ENCODE data around the gene CRYGA. TPM values are rescaled to one million over a fixed set of nuclear protein-coding genes. Genes with fewer than 3 reads are reported as not detected.

The CRYGA gene
- not detected in 2 replicates for total RNA-seq (2022)
- not detected for Bru-seq, nascent RNA
- BruChase-seq, experiment 1, labeled RNA remaining after a 6-hour chase = not detected
- not detected for BruChase-seq, experiment 2, labeled RNA remaining after a 2-hour chase
- long read RNA-seq = 0 reads

- intact Hi-C loops (cut with micrococcal nuclease; ENCODE audit: unreplicated experiment) = no loop called here
- Mint-ChIP-seq H3K27ac (ENCODE audit: unreplicated experiment) (no peak within 1 kb of the TSS), H3K27me3 (ENCODE audit: unreplicated experiment) (no peaks in the 10 kb centered on the region), H3K9me3 (ENCODE audit: low read depth, unreplicated experiment) (no peaks in the 10 kb centered on the region), H3K4me3 (ENCODE audit: low read depth, unreplicated experiment) (no peak within 1 kb of the TSS), H3K4me1 (ENCODE audit: low read depth, unreplicated experiment) (no peaks in the 10 kb centered on the region), H3K36me3 (ENCODE audit: insufficient read depth, unreplicated experiment) (no peaks in the 10 kb centered on the region)
- no TSS peak for BruUV-seq (replicated peaks)
- no peak for TF ChIP-seq CTCF (IDR thresholded peaks at IDR 0.05; ENCODE audit: unreplicated experiment)
- no peak for DNase-seq
- CTCF ChIA-PET = interaction anchor here (1.0 kb wide), 1 partner anchor 71 kb away, joined by 3 read pairs; no protein-coding TSS in a partner anchor
Observed at GRCh38 chr2:208163489-208163888, at the start of gene CRYGA. Gene CRYGA, minus strand, starts transcription at chr2:208163589. Its CDS starts 33 bp downstream, at chr2:208163556.

- no peak overlapping the region for H3K27ac Mint-ChIP-seq (ENCODE audit: unreplicated experiment)
- peaks cover 18% of the 10 kb centered on the region for H3K4me1 Mint-ChIP-seq (ENCODE audit: low read depth, unreplicated experiment)
- no TSS peak for BruUV-seq (replicated peaks)
- CTCF ChIA-PET = no interaction called here
- H3K36me3 Mint-ChIP-seq (ENCODE audit: insufficient read depth, unreplicated experiment) = no peaks in the 10 kb centered on the region
- intact Hi-C loops (cut with micrococcal nuclease; ENCODE audit: unreplicated experiment) = no loop called here
- TF ChIP-seq CTCF (IDR thresholded peaks at IDR 0.05; ENCODE audit: unreplicated experiment) = no peak
- DNase-seq = no peak
- no peaks in the 10 kb centered on the region for H3K9me3 Mint-ChIP-seq (ENCODE audit: low read depth, unreplicated experiment)
- H3K4me3 Mint-ChIP-seq (ENCODE audit: low read depth, unreplicated experiment) = no peak overlapping the region
- H3K27me3 Mint-ChIP-seq (ENCODE audit: unreplicated experiment) = no peaks in the 10 kb centered on the region
Observed at GRCh38 chr2:208210688-208211451, 47.5 kb upstream of the CRYGA start.

- DNase-seq = no peak
- no peak for TF ChIP-seq CTCF (IDR thresholded peaks at IDR 0.05; ENCODE audit: unreplicated experiment)
- no peaks in the 10 kb centered on the region for H3K9me3 Mint-ChIP-seq (ENCODE audit: low read depth, unreplicated experiment)
- intact Hi-C loops (cut with micrococcal nuclease; ENCODE audit: unreplicated experiment) = no loop called here
- CTCF ChIA-PET = no interaction called here
- H3K4me1 Mint-ChIP-seq (ENCODE audit: low read depth, unreplicated experiment) = peaks cover 6% of the 10 kb centered on the region
- no TSS peak for BruUV-seq (replicated peaks)
- H3K27ac Mint-ChIP-seq (ENCODE audit: unreplicated experiment) = no peak overlapping the region
- no peak overlapping the region for H3K4me3 Mint-ChIP-seq (ENCODE audit: low read depth, unreplicated experiment)
- no peaks in the 10 kb centered on the region for H3K36me3 Mint-ChIP-seq (ENCODE audit: insufficient read depth, unreplicated experiment)
- H3K27me3 Mint-ChIP-seq (ENCODE audit: unreplicated experiment) = no peaks in the 10 kb centered on the region
Observed at GRCh38 chr2:208208335-208209085, 45.1 kb upstream of the CRYGA start.

- CTCF ChIA-PET = no interaction called here
- intact Hi-C loops (cut with micrococcal nuclease; ENCODE audit: unreplicated experiment) = no loop called here
- TF ChIP-seq CTCF (IDR thresholded peaks at IDR 0.05; ENCODE audit: unreplicated experiment) = no peak
- H3K36me3 Mint-ChIP-seq (ENCODE audit: insufficient read depth, unreplicated experiment) = no peaks in the 10 kb centered on the region
- H3K27me3 Mint-ChIP-seq (ENCODE audit: unreplicated experiment) = no peaks in the 10 kb centered on the region
- DNase-seq = no peak
- BruUV-seq (replicated peaks) = no TSS peak
- H3K4me3 Mint-ChIP-seq (ENCODE audit: low read depth, unreplicated experiment) = no peak overlapping the region
- no peak overlapping the region for H3K27ac Mint-ChIP-seq (ENCODE audit: unreplicated experiment)
- no peaks in the 10 kb centered on the region for H3K9me3 Mint-ChIP-seq (ENCODE audit: low read depth, unreplicated experiment)
- H3K4me1 Mint-ChIP-seq (ENCODE audit: low read depth, unreplicated experiment) = no peaks in the 10 kb centered on the region
Observed at GRCh38 chr2:208207769-208208168, 44.4 kb upstream of the CRYGA start.

All from Calu3 (cell line).